ENCODE results near the gene FOXD4L1.
"Not testable (repeated sequence)": the region's sequence is repeated elsewhere in the genome, so short reads cannot be mapped to it uniquely, and the experiment has no call there.

GRCh38 chr2:113508187-113508586 is 9.7 kb downstream of the FOXD4L1 start:
- not testable (repeated sequence) for TF ChIP-seq EP300, POLR2AphosphoS5, CTCF, POLR2A (IDR thresholded peaks at IDR 0.05)

Measured in stomach (tissue), 4 donors.